Measurements from ENCODE around the gene ACAA1.

ACAA1 gene

GRCh38 chr3:38117748-38118420 is 19.0 kb downstream of the ACAA1 start:
- H3K36me3 ChIP-seq: no peaks in the 10 kb centered on the region; the same call in 1 of the 2 replicates
- H3K4me3 ChIP-seq (ENCODE audit: low read depth, low read length): no peak overlapping the region
- no peaks in the 10 kb centered on the region for H3K9me3 ChIP-seq
- no peaks in the 10 kb centered on the region for H3K4me1 ChIP-seq
- no peaks in the 10 kb centered on the region for H3K27me3 ChIP-seq
- TF ChIP-seq CTCF (IDR thresholded peaks at IDR 0.05; ENCODE audit: low read depth, low read length): peak; percentile 66
- DNase-seq: peak; percentile 64

GRCh38 chr3:38117163-38117716 is 19.7 kb downstream of the ACAA1 start:
- no peak overlapping the region for H3K4me3 ChIP-seq (ENCODE audit: low read depth, low read length)
- no peak for TF ChIP-seq CTCF (IDR thresholded peaks at IDR 0.05; ENCODE audit: low read depth, low read length)
- H3K9me3 ChIP-seq: no peaks in the 10 kb centered on the region
- H3K4me1 ChIP-seq: no peaks in the 10 kb centered on the region
- H3K36me3 ChIP-seq: no peaks in the 10 kb centered on the region; the same call in 1 of the 2 replicates
- DNase-seq: no peak
- no peaks in the 10 kb centered on the region for H3K27me3 ChIP-seq

- DNase-seq: no peak
- no peak for TF ChIP-seq CTCF (IDR thresholded peaks at IDR 0.05; ENCODE audit: low read depth, low read length)
- H3K27me3 ChIP-seq: no peaks in the 10 kb centered on the region
- no peaks in the 10 kb centered on the region; the same call in 1 of the 2 replicates for H3K36me3 ChIP-seq
- H3K9me3 ChIP-seq: no peaks in the 10 kb centered on the region
- no peaks in the 10 kb centered on the region for H3K4me1 ChIP-seq
- H3K4me3 ChIP-seq (ENCODE audit: low read depth, low read length): no peak overlapping the region
Measured at GRCh38 chr3:38116471-38117162, 20.3 kb downstream of the ACAA1 start.

- Histone ChIP-seq H3K27me3 (no peaks in the 10 kb centered on the region), H3K9me3 (no peaks in the 10 kb centered on the region), H3K4me1 (no peaks in the 10 kb centered on the region), H3K4me3 (ENCODE audit: low read depth, low read length) (no peak overlapping the region), H3K36me3 (no peaks in the 10 kb centered on the region)
- TF ChIP-seq CTCF (IDR thresholded peaks at IDR 0.05; ENCODE audit: low read depth, low read length): no peak
- no peak for DNase-seq
Measured at GRCh38 chr3:38115645-38116427, 21.1 kb downstream of the ACAA1 start.

GRCh38 chr3:38114875-38115644 is 21.9 kb downstream of the ACAA1 start:
- Histone ChIP-seq H3K36me3 (no peaks in the 10 kb centered on the region), H3K9me3 (no peaks in the 10 kb centered on the region), H3K4me1 (no peaks in the 10 kb centered on the region), H3K27me3 (no peaks in the 10 kb centered on the region), H3K4me3 (ENCODE audit: low read depth, low read length) (no peak overlapping the region)
- no peak for DNase-seq
- no peak for TF ChIP-seq CTCF (IDR thresholded peaks at IDR 0.05; ENCODE audit: low read depth, low read length)

Data from BE2C (cell line).